GM12891 (cell line): Measurements from ENCODE around the gene PAPPA2.

Source experiments
- DNase-seq: peaks from one replicate; pipeline ENCODE4 v3.0.0; 2011; ENCODE audit warnings: low spot score; ENCODE audit not compliant: insufficient read length
- FAIRE-seq: peaks from 2 replicates; lab custom pipeline; 2011; peaks lifted over from hg19 to GRCh38; lab: Jason Lieb, UNC
- PAX5 ChIP-seq: IDR thresholded peaks from 2 replicates; pipeline ENCODE4 v1.6.1; 2011; ENCODE audit warnings: low read length, moderate library complexity, mild to moderate bottlenecking; ENCODE audit not compliant: insufficient read depth, severe bottlenecking
- POLR2A ChIP-seq: IDR thresholded peaks from 2 replicates; pipeline ENCODE4 v1.6.1; 2011; ENCODE audit warnings: low read depth, low read length, control low read depth
- POLR2AphosphoS5 ChIP-seq: IDR thresholded peaks from 2 replicates; pipeline ENCODE4 v1.6.1; 2011; ENCODE audit warnings: low read depth, low read length, control low read depth
- POU2F2 ChIP-seq: IDR thresholded peaks from 2 replicates; pipeline ENCODE4 v1.6.1; 2011; ENCODE audit warnings: low read depth, mild to moderate bottlenecking, control low read depth, low read length, moderate library complexity
- SPI1 ChIP-seq: IDR thresholded peaks from 2 replicates; pipeline ENCODE4 v1.6.1; 2011; ENCODE audit warnings: low read depth, low read length, control low read depth
- TAF1 ChIP-seq: IDR thresholded peaks from 2 replicates; pipeline ENCODE4 v1.6.1; 2011; ENCODE audit warnings: low read depth, low read length, control low read depth

PAPPA2 gene

DNA sequence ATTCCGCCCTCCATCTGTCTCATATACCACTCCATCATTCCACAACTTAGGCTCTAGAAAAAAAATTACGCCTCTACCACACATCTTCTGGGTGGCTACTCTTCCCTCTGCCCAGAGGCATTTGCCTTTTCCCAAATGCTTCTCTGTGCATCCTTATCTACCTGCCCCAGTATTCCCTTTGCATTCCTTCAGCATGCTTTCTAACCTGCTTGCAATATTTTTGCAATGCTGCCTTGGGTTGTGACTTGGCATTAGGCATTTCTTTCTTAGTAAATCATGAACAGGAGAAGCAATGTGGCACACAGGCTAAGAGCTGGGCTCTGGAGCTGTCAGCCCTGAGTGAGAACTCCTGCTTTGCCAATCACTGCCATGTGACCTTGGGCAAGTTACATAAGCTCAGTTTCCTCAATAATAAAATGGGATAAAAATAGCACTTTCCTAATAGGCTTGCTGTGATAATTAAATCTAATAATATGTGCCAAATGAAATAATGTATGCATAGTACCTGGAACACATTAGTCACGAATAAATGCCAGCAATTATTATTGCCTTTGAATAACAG is 425.6 kb downstream of the PAPPA2 start:
- TF ChIP-seq POU2F2 (no peak), POLR2A (no peak), PAX5 (no peak), POLR2AphosphoS5 (no peak), SPI1 (no peak), TAF1 (no peak)
- DNase-seq (no peak), FAIRE-seq (no peak)

DNA sequence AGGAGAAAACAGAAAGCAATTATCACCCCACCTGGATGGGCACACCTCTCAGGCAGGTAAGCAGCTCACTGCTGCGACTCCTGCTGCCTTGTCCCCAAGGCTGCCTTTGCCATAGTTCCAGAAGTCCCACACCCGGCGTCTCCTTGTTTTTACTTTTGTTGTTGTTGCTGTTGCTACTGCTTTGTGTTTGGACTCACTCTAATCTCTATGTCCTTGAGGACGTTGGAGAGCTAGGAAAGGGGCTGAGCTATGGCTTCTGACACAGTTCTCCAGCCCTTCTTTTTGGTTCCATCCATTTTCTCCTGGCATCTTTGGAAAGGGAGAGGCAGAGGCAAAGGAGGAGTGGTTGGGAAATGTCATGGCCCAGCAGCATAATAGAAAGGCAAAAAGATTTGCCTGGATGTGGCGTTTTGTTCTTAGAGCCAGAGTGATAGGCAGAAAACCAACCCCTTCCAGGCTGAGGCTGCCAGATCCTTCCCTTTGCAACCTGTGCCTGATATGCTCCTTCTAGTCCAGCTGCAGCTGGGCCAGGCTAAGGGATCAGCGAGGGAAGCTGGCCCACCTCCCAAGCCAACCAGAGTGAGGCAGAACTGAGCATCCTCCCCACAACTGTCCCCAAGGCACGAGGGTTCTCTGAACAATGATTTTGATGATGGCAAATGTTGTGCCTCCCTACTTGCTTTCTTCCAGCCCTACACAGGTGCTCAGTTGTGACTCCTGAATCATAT is 430.8 kb downstream of the PAPPA2 start:
- no peak for DNase-seq
- no peak for FAIRE-seq
- TF ChIP-seq PAX5 = no peak
- TF ChIP-seq TAF1 = no peak
- no peak for TF ChIP-seq POLR2A
- no peak for TF ChIP-seq POU2F2
- no peak for TF ChIP-seq SPI1
- TF ChIP-seq POLR2AphosphoS5 = no peak

DNA sequence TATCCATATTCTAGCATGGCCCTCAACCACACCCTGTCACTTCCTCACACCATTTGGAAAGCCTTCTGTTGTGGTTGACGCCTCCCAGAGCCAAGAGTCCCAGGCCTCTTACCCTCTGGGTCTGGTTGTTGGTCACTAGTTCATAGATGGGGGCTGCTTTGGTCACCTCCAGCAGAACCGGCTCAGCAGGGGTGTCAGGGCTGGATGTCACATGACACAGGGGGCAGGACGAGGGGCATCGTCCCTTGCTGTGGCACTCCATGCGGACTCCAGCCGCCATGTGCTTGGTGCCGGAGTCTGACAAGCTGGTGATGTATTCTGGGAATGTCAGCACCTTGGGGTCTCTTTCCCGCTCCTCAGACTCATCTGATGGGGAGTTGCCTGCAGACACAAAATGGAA is 431.5 kb downstream of the PAPPA2 start:
- no peak for FAIRE-seq

More for the DNA sequence above, 431.5 kb downstream of the PAPPA2 start:
- no peak for DNase-seq
- TF ChIP-seq PAX5 = no peak
- no peak for TF ChIP-seq POLR2AphosphoS5
- TF ChIP-seq POU2F2 = no peak
- TF ChIP-seq POLR2A = no peak
- TF ChIP-seq TAF1 = no peak
- TF ChIP-seq SPI1 = no peak
